ENCODE measurements around the gene CLIC3.
"Not testable (repeated sequence)": the region's sequence is repeated elsewhere in the genome, so short reads cannot be mapped to it uniquely, and the experiment has no call there.

CLIC3 gene

GRCh38 chr9:137034709-137035506 is 38.5 kb upstream of the CLIC3 start:
- H3K36me3 Mint-ChIP-seq = peaks cover 28% of the 10 kb centered on the region
- DNase-seq (ENCODE audit: low spot score in 2 of 2) (peak; percentile 90 to 93), ATAC-seq (peak; percentile 79)

GRCh38 chr9:137034039-137034708 is 37.8 kb upstream of the CLIC3 start:
- Mint-ChIP-seq H3K9me3 (no peaks in the 10 kb centered on the region), H3K27ac (peak overlapping the region; percentile 84), H3K4me1 (peaks cover 51% of the 10 kb centered on the region), H3K36me3 (peaks cover 34% of the 10 kb centered on the region), H3K4me3 (peak overlapping the region; percentile 82)
- ATAC-seq (no peak), DNase-seq (ENCODE audit: low spot score in 2 of 2) (no peak)

More at GRCh38 chr9:137034709-137035506, 38.5 kb upstream of the CLIC3 start:
- Mint-ChIP-seq H3K9me3 (no peaks in the 10 kb centered on the region), H3K4me1 (peaks cover 44% of the 10 kb centered on the region), H3K4me3 (peak overlapping the region; percentile 82), H3K27ac (peak overlapping the region; percentile 84)

- H3K27ac Mint-ChIP-seq; DNase-seq (ENCODE audit: low spot score in 2 of 2); H3K9me3 Mint-ChIP-seq; ATAC-seq: not testable (repeated sequence)
- peaks cover 28% of the 10 kb centered on the region for H3K36me3 Mint-ChIP-seq
- H3K4me3 Mint-ChIP-seq = peak overlapping the region; percentile 82
- peaks cover 57% of the 10 kb centered on the region for H3K4me1 Mint-ChIP-seq
Measured at GRCh38 chr9:137033481-137033880, 37.1 kb upstream of the CLIC3 start.

- DNase-seq (ENCODE audit: low spot score in 2 of 2) (no peak), ATAC-seq (no peak)
- peaks cover 22% of the 10 kb centered on the region for H3K36me3 Mint-ChIP-seq
- H3K27ac Mint-ChIP-seq = no peak overlapping the region
- H3K4me3 Mint-ChIP-seq = peak overlapping the region; percentile 82
- H3K9me3 Mint-ChIP-seq = no peaks in the 10 kb centered on the region
- peaks cover 57% of the 10 kb centered on the region for H3K4me1 Mint-ChIP-seq
Measured at GRCh38 chr9:137032858-137033257, 36.5 kb upstream of the CLIC3 start.

- peak in 1 of 2 donors; percentile 31 for DNase-seq (ENCODE audit: low spot score in 2 of 2)
- peak within 1 kb of the TSS; percentile 82 for H3K4me3 Mint-ChIP-seq
- no peaks in the 10 kb centered on the region for H3K9me3 Mint-ChIP-seq
- H3K4me1 Mint-ChIP-seq = peaks cover 61% of the 10 kb centered on the region
- H3K36me3 Mint-ChIP-seq = peaks cover 16% of the 10 kb centered on the region
- H3K27ac Mint-ChIP-seq = peak within 1 kb of the TSS; percentile 89
- peak; percentile 44 for ATAC-seq
Measured at GRCh38 chr9:137031904-137032640, 35.7 kb upstream of the CLIC3 start, which contains the start of gene FUT7. Gene FUT7, minus strand, starts transcription at chr9:137032088. Its CDS starts 97 bp downstream, at chr9:137031991.

- Mint-ChIP-seq H3K9me3 (no peaks in the 10 kb centered on the region), H3K4me1 (peaks cover 73% of the 10 kb centered on the region), H3K36me3 (peaks cover 16% of the 10 kb centered on the region), H3K4me3 (peak overlapping the region; percentile 82), H3K27ac (peak overlapping the region; percentile 89)
- DNase-seq (ENCODE audit: low spot score in 2 of 2) = peak; percentile 60 to 88
- peak; percentile 5 for ATAC-seq
Measured at GRCh38 chr9:137030538-137031527, 34.5 kb upstream of the CLIC3 start.

GRCh38 chr9:137030006-137030405 is 33.6 kb upstream of the CLIC3 start:
- no peak for ATAC-seq
- peaks cover 69% of the 10 kb centered on the region for H3K4me1 Mint-ChIP-seq
- peak overlapping the region; percentile 89 for H3K27ac Mint-ChIP-seq

GRCh38 chr9:137029058-137029936 is 32.9 kb upstream of the CLIC3 start:
- DNase-seq (ENCODE audit: low spot score in 2 of 2) = peak; percentile 90 to 96
- H3K4me1 Mint-ChIP-seq = peaks cover 62% of the 10 kb centered on the region
- peak overlapping the region; percentile 82 for H3K4me3 Mint-ChIP-seq
- peaks cover 6% of the 10 kb centered on the region for H3K36me3 Mint-ChIP-seq
- peak; percentile 59 for ATAC-seq
- no peak overlapping the region for H3K27ac Mint-ChIP-seq
- H3K9me3 Mint-ChIP-seq = no peaks in the 10 kb centered on the region

More at GRCh38 chr9:137030006-137030405, 33.6 kb upstream of the CLIC3 start:
- Mint-ChIP-seq H3K4me3 (peak overlapping the region; percentile 82), H3K9me3 (no peaks in the 10 kb centered on the region), H3K36me3 (peaks cover 12% of the 10 kb centered on the region)
- DNase-seq (ENCODE audit: low spot score in 2 of 2) = peak in 1 of 2 donors; percentile 73

- ATAC-seq = peak; percentile 57
- peak; percentile 71 to 85 for DNase-seq (ENCODE audit: low spot score in 2 of 2)
- no peaks in the 10 kb centered on the region for H3K9me3 Mint-ChIP-seq
- peaks cover 6% of the 10 kb centered on the region for H3K36me3 Mint-ChIP-seq
- peak overlapping the region; percentile 82 for H3K4me3 Mint-ChIP-seq
- no peak overlapping the region for H3K27ac Mint-ChIP-seq
- peaks cover 61% of the 10 kb centered on the region for H3K4me1 Mint-ChIP-seq
Measured at GRCh38 chr9:137028263-137029057, 32.1 kb upstream of the CLIC3 start.

- no peak for DNase-seq (ENCODE audit: low spot score in 2 of 2)
- no peak for ATAC-seq
- Mint-ChIP-seq H3K9me3 (no peaks in the 10 kb centered on the region), H3K36me3 (peaks cover 6% of the 10 kb centered on the region), H3K4me1 (peaks cover 54% of the 10 kb centered on the region), H3K4me3 (peak within 1 kb of the TSS; percentile 82), H3K27ac (peak within 1 kb of the TSS; percentile 74)
Measured at GRCh38 chr9:137027369-137028262, 31.2 kb upstream of the CLIC3 start, which contains the start of gene ABCA2. Gene ABCA2, minus strand, starts transcription at chr9:137028237. Its CDS starts 97 bp downstream, at chr9:137028140.

- H3K4me3 Mint-ChIP-seq = peak overlapping the region; percentile 77
- ATAC-seq = no peak
- no peak for DNase-seq (ENCODE audit: low spot score in 2 of 2)
- peak overlapping the region; percentile 74 for H3K27ac Mint-ChIP-seq
- H3K36me3 Mint-ChIP-seq = peaks cover 12% of the 10 kb centered on the region
- no peaks in the 10 kb centered on the region for H3K9me3 Mint-ChIP-seq
- peaks cover 52% of the 10 kb centered on the region for H3K4me1 Mint-ChIP-seq
Measured at GRCh38 chr9:137026828-137027227, 30.5 kb upstream of the CLIC3 start.

GRCh38 chr9:137026384-137026783 is 30.0 kb upstream of the CLIC3 start:
- peaks cover 15% of the 10 kb centered on the region for H3K36me3 Mint-ChIP-seq
- peaks cover 49% of the 10 kb centered on the region for H3K4me1 Mint-ChIP-seq
- ATAC-seq (no peak), DNase-seq (ENCODE audit: low spot score in 2 of 2) (no peak)
- H3K9me3 Mint-ChIP-seq = no peaks in the 10 kb centered on the region
- H3K4me3 Mint-ChIP-seq = peak overlapping the region; percentile 77
- H3K27ac Mint-ChIP-seq = no peak overlapping the region

Data from stimulated activated effector memory CD8-positive, alpha-beta T cell treated with anti-CD3 and anti-CD28 coated beads, Interleukin-12 subunit alpha, Interleukin-12 subunit beta, amount 100 ng/mL, for 72 hours (primary cell).